K562 (cell line): ENCODE results near the gene DCP2. TPM values are rescaled to one million over a fixed set of nuclear protein-coding genes. Genes with fewer than 3 reads are reported as not detected.

Experiments used
- ATAC-seq: fragments of 200-7000 bp; cut with Tn5 transposase; 3 replicates; pipeline ENCODE4 v1.9.1; 2020; ENCODE audit warnings: moderate library complexity
- BruUV-seq: library from RNA; stranded (reverse); fragments of 400-500 nt; replicated peaks from 2 replicates; lab custom pipeline; 2021; lab: Mats Ljungman, UMichigan
- CTCF ChIA-PET: fragments of 300-600 bp; formaldehyde crosslinking; extraction: SDS; loops from one replicate; lab custom pipeline; 2021; ENCODE audit warnings: low intra/inter-chr PET ratio; lab: Yijun Ruan, JAX
- POLR2A ChIA-PET: fragments of 300-600, 350-650 bp; sonication (Branson Sonifier 250); formaldehyde crosslinking; extraction: SDS; loops from one replicate; lab custom pipeline; 2021; ENCODE audit warnings: antibody characterized with exemption, inconsistent platforms; lab: Yijun Ruan, JAX
- DNase-seq, 4 experiments: peaks; one replicate each; pipeline versions ENCODE4 v3.0.0 to v3.0.0-alpha.2; 2011 to 2018; ENCODE audit warnings: low spot score in 3 of 4, mixed read lengths in 3 of 4; ENCODE audit errors: extremely low read depth in 1 of 4
- FAIRE-seq: peaks from 2 replicates; lab custom pipeline; 2011; peaks lifted over from hg19 to GRCh38; lab: Jason Lieb, UNC
- H2AFZ ChIP-seq: 2 replicates; pipeline ENCODE4 v1.6.0; 2011; ENCODE audit warnings: low read depth, low read length, control low read depth, inconsistent platforms
- H3K27ac ChIP-seq: fragments of 200-600 bp; 3 replicates; pipeline ENCODE4 v1.8.0; 2011; ENCODE audit warnings: low read depth, mild to moderate bottlenecking, control low read depth, inconsistent platforms, low read length, moderate library complexity, mixed read lengths; ENCODE audit errors: extremely low read depth
- H3K27me3 ChIP-seq, 2 experiments: fragments of 300-600 bp in 1 of 2; 2 replicates in 1 of 2; 3 replicates in 1 of 2; pipeline versions ENCODE4 v1.6.0 to v1.8.0; 2011; ENCODE audit warnings: inconsistent platforms in 2 of 2, low read length in 2 of 2, mild to moderate bottlenecking in 1 of 2, mixed read lengths in 1 of 2, moderate library complexity in 1 of 2; ENCODE audit not compliant: control insufficient read depth in 2 of 2, insufficient read depth in 2 of 2
- H3K36me3 ChIP-seq: fragments of 300-600 bp; 3 replicates; pipeline ENCODE4 v1.8.0; 2011; ENCODE audit warnings: mild to moderate bottlenecking, low read length, inconsistent platforms; ENCODE audit not compliant: control insufficient read depth, insufficient read depth
- H3K4me1 ChIP-seq, 2 experiments: fragments of 200-600 bp in 1 of 2; replicated peaks in 1 of 2; 2 replicates in 1 of 2; 3 replicates in 1 of 2; pipeline versions ENCODE4 v1.5.1 to v1.8.0; 2011; ENCODE audit warnings: inconsistent platforms in 2 of 2, low read length in 2 of 2, mild to moderate bottlenecking in 1 of 2, mixed read lengths in 1 of 2, moderate library complexity in 1 of 2; ENCODE audit not compliant: control insufficient read depth in 2 of 2, insufficient read depth in 2 of 2
- H3K4me2 ChIP-seq: 2 replicates; pipeline ENCODE4 v1.6.1; 2011; ENCODE audit warnings: low read length, control low read depth, inconsistent platforms, mixed read lengths; ENCODE audit not compliant: insufficient read depth
- H3K4me3 ChIP-seq: fragments of 200-600 bp; sonication (generic), shearing (Covaris generic); 2 replicates; pipeline ENCODE4 v1.5.1; 2016; ENCODE audit warnings: control low read depth, inconsistent platforms
- H3K79me2 ChIP-seq: fragments of 200-600 bp; 3 replicates; pipeline ENCODE4 v1.8.0; 2011; ENCODE audit warnings: low read length, inconsistent platforms; ENCODE audit not compliant: control insufficient read depth, insufficient read depth
- H3K9ac ChIP-seq, 2 experiments: 2 replicates each; pipeline versions ENCODE4 v1.6.0 to v1.6.1; 2011; ENCODE audit warnings: low read depth in 2 of 2, low read length in 2 of 2, control low read depth in 1 of 2, inconsistent platforms in 1 of 2, mild to moderate bottlenecking in 1 of 2, mixed read lengths in 1 of 2; ENCODE audit not compliant: insufficient read depth in 1 of 2
- H3K9me1 ChIP-seq: one replicate; pipeline ENCODE4 v1.6.0; 2011; ENCODE audit warnings: inconsistent platforms, mild to moderate bottlenecking, low read length, moderate library complexity; ENCODE audit not compliant: control insufficient read depth, insufficient read depth
- H3K9me3 ChIP-seq: replicated peaks from 2 replicates; pipeline ENCODE4 v1.5.1; 2011; ENCODE audit warnings: low read depth, low read length, inconsistent platforms; ENCODE audit not compliant: control insufficient read depth, insufficient read depth
- H4K20me1 ChIP-seq: replicated peaks from 2 replicates; pipeline ENCODE4 v1.6.1; 2011; ENCODE audit warnings: low read length, inconsistent platforms, mixed read lengths; ENCODE audit not compliant: control insufficient read depth, insufficient read depth
- BRF1 ChIP-seq: IDR thresholded peaks from 3 replicates; pipeline ENCODE4 v1.6.1; 2011; ENCODE audit warnings: borderline replicate concordance, mild to moderate bottlenecking; ENCODE audit not compliant: insufficient read length; ENCODE audit errors: extremely low read depth
- C11orf30 ChIP-seq: fragments of 450-650 bp; IDR thresholded peaks from 2 replicates; pipeline ENCODE4 v1.6.1; 2016; ENCODE audit warnings: low read depth, mild to moderate bottlenecking
- E2F6 ChIP-seq, 2 experiments: IDR thresholded peaks; 2 replicates each; pipeline ENCODE4 v1.6.1; 2011; ENCODE audit warnings: borderline replicate concordance in 1 of 2, control low read depth in 1 of 2, low read depth in 1 of 2, low read length in 1 of 2, mild to moderate bottlenecking in 1 of 2, mixed read lengths in 1 of 2, moderate library complexity in 1 of 2; ENCODE audit not compliant: insufficient read depth in 1 of 2, insufficient read length in 1 of 2, poor library complexity in 1 of 2, severe bottlenecking in 1 of 2; ENCODE audit errors: extremely low read depth in 1 of 2
- HDAC3 ChIP-seq: fragments of 450-650 bp; IDR thresholded peaks from 2 replicates; pipeline ENCODE4 v1.6.1; 2018; ENCODE audit warnings: borderline replicate concordance, mild to moderate bottlenecking, moderate library complexity; ENCODE audit not compliant: partially characterized antibody
- ID3 ChIP-seq, 2 experiments: fragments of 250-450 bp in 1 of 2; fragments of 450-650 bp in 1 of 2; sonication (Bioruptor Pico) in 1 of 2; IDR thresholded peaks; 2 replicates each; pipeline versions ENCODE4 v1.6.1 to v1.8.0; 2016 to 2021; ENCODE audit warnings: mild to moderate bottlenecking in 2 of 2, moderate library complexity in 2 of 2, missing compliant biosample characterization in 1 of 2, missing genetic modification characterization in 1 of 2
- RBM14 ChIP-seq: fragments of 200-400 bp; formaldehyde crosslinking; IDR thresholded peaks from 2 replicates; pipeline ENCODE4 v1.6.1; 2018; ENCODE audit warnings: low read depth, mild to moderate bottlenecking, low read length, moderate library complexity, borderline replicate concordance; ENCODE audit not compliant: insufficient read depth
- ZKSCAN3 ChIP-seq: fragments of 250-450 bp; sonication (Bioruptor Pico); IDR thresholded peaks from 2 replicates; pipeline ENCODE4 v1.4.0; 2020
- ZNF212 ChIP-seq: fragments of 450-650 bp; formaldehyde crosslinking; IDR thresholded peaks from 2 replicates; pipeline ENCODE4 v1.4.0; 2020; ENCODE audit warnings: mild to moderate bottlenecking
- ZNF518B ChIP-seq: fragments of 250-450 bp; sonication (Bioruptor Pico); IDR thresholded peaks from 2 replicates; pipeline ENCODE4 v1.5.0; 2021; ENCODE audit warnings: mild to moderate bottlenecking, moderate library complexity
- ZNF644 ChIP-seq: fragments of 200-800 bp; sonication (Bioruptor generic); IDR thresholded peaks from 2 replicates; pipeline ENCODE4 v1.6.1; 2016; ENCODE audit warnings: low read depth, missing genetic modification characterization, missing compliant biosample characterization
- ZNF696 ChIP-seq: fragments of 250-450 bp; sonication (Bioruptor Pico); conservative IDR thresholded peaks from 2 replicates; pipeline ENCODE4 v1.4.0; 2020; ENCODE audit warnings: mild to moderate bottlenecking, moderate library complexity
- WGBS: fragments of 100-300 bp; shearing (Covaris generic); methylation state at CpG from one replicate; pipeline ENCODE4 v1.1.6; 2016; ENCODE audit warnings: low coverage, mixed read lengths; ENCODE audit not compliant: insufficient coverage; ENCODE audit errors: missing lambda C conversion rate; 5-methylcytosine and 5-hydroxymethylcytosine counted together
- in situ Hi-C: fragments of 300-500 bp; cut with MboI; formaldehyde crosslinking; loops from 4 replicates; pipeline ENCODE4 v1.15.0; 2018; ENCODE audit warnings: inconsistent platforms, mixed read lengths
- intact Hi-C: fragments of 100-400 bp; cut with micrococcal nuclease; formaldehyde crosslinking; loops from 2 replicates; pipeline ENCODE4 v1.14.2; 2022
- polyA plus RNA-seq, 8 experiments: library from polyadenylated mRNA; depleted of rRNA in 4 of 8; stranded (reverse) in 5 of 8; unstranded in 3 of 8; fragments of >200 nt; fragmentation: Nextera tagmentation in 2 of 8; fragmentation: Illumina TruSeq in 1 of 8; extraction: Ambion mirVana in 2 of 8; extraction: Trizol in 1 of 8; gene quantifications; 2 replicates each; pipeline versions ENCODE4 v1.2.1 to v1.2.3, GENCODE V29; 2011 to 2014; ENCODE audit warnings: inconsistent platforms in 1 of 8, missing spikeins in 1 of 8
- total RNA-seq, 7 experiments: library from RNA; depleted of rRNA in 6 of 7; stranded (reverse); fragments of >200 nt in 6 of 7; fragmentation: Illumina TruSeq in 2 of 7; extraction: Trizol in 2 of 7; gene quantifications; 2 replicates each; pipeline versions ENCODE4 v1.2.1 to v1.2.3, GENCODE V29; 2011 to 2021; ENCODE audit warnings: low replicate concordance in 1 of 7
- TF ChIP-seq, protein P1 (sequence below): sonication (generic); IDR thresholded peaks from 2 replicates; pipeline ENCODE4 v1.6.1; 2016
- TF ChIP-seq, protein P2 (sequence below): fragments of 250-450 bp; sonication (Bioruptor Pico); IDR thresholded peaks from 2 replicates; pipeline ENCODE4 v1.8.0; 2021; ENCODE audit warnings: moderate library complexity, mild to moderate bottlenecking, inconsistent platforms

The DCP2 gene
- total and polyA plus RNA-seq, 9 of the 15 experiments (the other 6 are each of a cell fraction or from before 2014, with no cell fraction given), result 25.9 to 109 (median 46.7) TPM

DNA sequence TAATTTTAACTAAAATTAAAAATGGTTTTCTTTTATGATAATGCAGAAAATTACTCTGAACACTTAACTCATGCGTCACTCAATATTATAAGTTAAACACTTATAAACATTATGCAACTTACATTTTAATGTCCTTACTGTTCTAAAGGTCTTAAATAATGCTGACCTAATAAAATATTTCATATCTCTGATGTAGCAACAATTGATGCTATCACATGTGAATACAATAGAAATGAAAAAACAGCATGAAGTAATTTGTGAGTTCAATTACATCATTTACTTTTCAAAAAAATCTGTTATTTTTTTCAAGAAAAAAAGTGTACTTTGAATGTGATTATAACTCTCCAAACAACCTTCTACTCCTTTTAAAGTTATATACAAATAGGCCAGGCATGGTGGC is 28.1 kb upstream of the DCP2 start:
- no peak for ATAC-seq
- no TSS peak for BruUV-seq
- no peak overlapping the region for H3K9ac ChIP-seq
- no peak for DNase-seq
- H4K20me1 ChIP-seq, result no peaks in the 10 kb centered on the region
- no peaks in the 10 kb centered on the region; a peak in 1 of 5 replicates for H3K4me1 ChIP-seq
- WGBS, result 96% methylated on average over 1 of the region's 1 CpG
- intact Hi-C loops, result no loop called here
- ChIA-PET CTCF (no interaction called here), POLR2A (interaction anchor here (0.6 kb wide), 1 partner anchor 12 kb away, joined by 3 read pairs; no protein-coding TSS in a partner anchor)
- no peak overlapping the region for H2AFZ ChIP-seq
- no peak overlapping the region for H3K4me2 ChIP-seq
- no peaks in the 10 kb centered on the region for H3K79me2 ChIP-seq
- H3K9me1 ChIP-seq, result no peaks in the 10 kb centered on the region
- FAIRE-seq, result no peak
- in situ Hi-C loops, result no loop called here
- no peaks in the 10 kb centered on the region; a peak in 1 of 5 replicates for H3K27me3 ChIP-seq
- no peaks in the 10 kb centered on the region for H3K36me3 ChIP-seq
- H3K27ac ChIP-seq, result no peak overlapping the region
- no peaks in the 10 kb centered on the region for H3K9me3 ChIP-seq
- no peak overlapping the region for H3K4me3 ChIP-seq
- TF ChIP-seq ZKSCAN3 (no peak), HDAC3 (no peak), ZNF518B (CRISPR knock-in tag) (no peak), ZNF644 (tag) (no peak), BRF1 (no peak), ID3 (CRISPR knock-in tag; IDR thresholded peaks at IDR 0.05) (no peak), ID3 (tag; IDR thresholded peaks at IDR 0.05) (no peak), C11orf30 (peak; percentile 54; the same call in 1 of the 2 replicates), RBM14 (no peak), ZNF696 (no peak), ZNF212 (no peak), E2F6 (IDR thresholded peaks at IDR 0.05; ENCODE audit: borderline replicate concordance in 1 of 2, extremely low read depth in 1 of 2, insufficient read depth in 1 of 2, insufficient read length in 1 of 2, low read depth in 1 of 2, low read length in 1 of 2, poor library complexity in 1 of 2, severe bottlenecking in 1 of 2) (no peak)
- TF ChIP-seq, protein P1, sequence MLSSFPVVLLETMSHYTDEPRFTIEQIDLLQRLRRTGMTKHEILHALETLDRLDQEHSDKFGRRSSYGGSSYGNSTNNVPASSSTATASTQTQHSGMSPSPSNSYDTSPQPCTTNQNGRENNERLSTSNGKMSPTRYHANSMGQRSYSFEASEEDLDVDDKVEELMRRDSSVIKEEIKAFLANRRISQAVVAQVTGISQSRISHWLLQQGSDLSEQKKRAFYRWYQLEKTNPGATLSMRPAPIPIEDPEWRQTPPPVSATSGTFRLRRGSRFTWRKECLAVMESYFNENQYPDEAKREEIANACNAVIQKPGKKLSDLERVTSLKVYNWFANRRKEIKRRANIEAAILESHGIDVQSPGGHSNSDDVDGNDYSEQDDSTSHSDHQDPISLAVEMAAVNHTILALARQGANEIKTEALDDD, result no peak
- TF ChIP-seq, protein P2, sequence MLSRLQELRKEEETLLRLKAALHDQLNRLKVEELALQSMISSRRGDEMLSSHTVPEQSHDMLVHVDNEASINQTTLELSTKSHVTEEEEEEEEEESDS, result no peak
